ENCODE results near the gene SAMD8. TPM values are rescaled to one million over a fixed set of nuclear protein-coding genes. Genes with fewer than 3 reads are reported as not detected.

Gene SAMD8
- total RNA-seq, 3 donors from 2014 or later: 12.1 to 26.6 (median 13.6) TPM

DNA sequence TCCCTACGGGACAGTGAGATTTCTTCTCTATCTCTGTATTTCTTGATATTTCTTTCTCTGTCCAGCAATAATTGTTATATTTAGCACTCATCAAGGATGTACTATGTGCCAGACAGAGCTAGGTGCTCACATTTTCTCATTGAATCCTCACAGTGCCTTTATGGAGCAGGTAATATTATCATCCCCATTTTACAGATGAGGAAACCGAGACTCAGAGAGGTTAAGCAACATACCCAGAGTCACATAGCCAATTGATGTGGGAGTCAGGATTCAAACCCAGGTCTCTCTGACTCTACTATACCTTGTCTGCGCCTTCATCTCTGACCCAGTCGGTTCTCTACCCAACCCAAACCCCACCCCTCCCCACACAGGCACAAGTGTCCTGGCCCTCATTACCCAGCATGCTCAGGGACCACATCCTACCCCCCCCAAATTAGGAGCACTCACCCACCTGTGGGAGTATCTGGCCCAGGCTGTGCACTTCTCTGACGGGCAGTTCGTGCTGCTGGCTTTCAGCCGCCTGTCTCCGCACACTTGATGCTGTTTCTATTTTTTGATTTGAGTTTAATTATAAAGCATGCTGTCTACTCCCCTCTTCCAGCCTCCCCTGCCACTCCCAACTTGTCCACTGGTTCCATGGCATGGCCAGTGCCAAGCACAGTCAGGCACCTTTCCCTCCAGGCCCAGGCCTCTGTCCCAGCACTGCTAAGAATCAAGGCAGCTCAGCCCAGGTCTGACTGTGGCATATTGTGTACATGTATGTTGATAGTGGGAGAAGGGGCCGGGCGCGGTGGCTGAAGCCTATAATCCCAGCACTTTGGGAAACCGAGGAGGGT is 9.8 kb upstream of the SAMD8 start:
- Histone ChIP-seq H3K4me1 (ENCODE audit: low read depth) (no peaks in the 10 kb centered on the region), H3K9me3 (no peaks in the 10 kb centered on the region), H3K36me3 (ENCODE audit: low read depth) (no peaks in the 10 kb centered on the region), H3K4me3 (no peak overlapping the region)
- intact Hi-C loops (cut with DNase I, micrococcal nuclease): loop anchor here in 1 of 2 donors (5.0 kb wide), 1 partner anchor 834 kb away; no protein-coding TSS in a partner anchor
- no peak for DNase-seq
- no peak for TF ChIP-seq CTCF (IDR thresholded peaks at IDR 0.05)
- ATAC-seq: no peak

DNA sequence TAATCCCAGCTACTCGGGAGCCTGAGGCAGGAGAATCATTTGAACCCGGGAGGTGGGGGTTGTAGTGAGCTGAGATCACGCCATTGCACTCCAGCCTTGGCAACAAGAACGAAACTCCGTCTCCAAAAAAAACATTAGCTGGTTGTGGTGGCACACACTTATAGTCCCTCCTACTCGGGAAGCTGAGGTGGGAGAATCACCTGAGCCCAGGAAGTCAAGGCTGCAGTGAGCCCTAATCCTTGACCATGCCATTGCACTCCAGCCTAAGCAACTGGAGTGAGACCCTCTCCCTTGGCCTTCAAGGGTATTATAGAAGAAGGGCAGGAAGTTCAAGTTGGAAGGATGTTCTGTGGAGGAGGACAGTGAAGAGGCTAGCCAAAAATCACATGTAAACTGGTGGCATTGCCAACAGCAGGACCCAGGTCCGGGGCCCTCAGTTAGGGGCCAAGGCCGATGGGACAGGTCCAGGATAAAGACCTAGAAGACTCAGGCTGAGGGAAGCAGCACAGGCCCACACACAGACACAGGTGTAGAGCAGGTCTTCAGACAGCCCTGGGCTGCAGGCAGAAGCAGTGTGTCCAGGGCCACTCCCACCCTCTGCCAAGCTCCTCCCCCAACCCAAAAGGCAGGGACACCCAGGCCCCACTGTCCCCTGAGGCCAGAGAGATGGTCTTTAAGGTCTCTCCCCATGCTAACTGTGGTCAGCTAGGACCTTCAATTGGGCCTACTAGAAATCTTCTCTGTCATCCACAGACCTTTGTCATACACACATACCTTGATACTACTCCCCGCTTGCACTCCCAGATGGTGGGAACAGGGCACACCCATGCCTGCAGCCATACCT is 8.4 kb upstream of the SAMD8 start:
- no peak for TF ChIP-seq CTCF (IDR thresholded peaks at IDR 0.05)
- intact Hi-C loops (cut with DNase I, micrococcal nuclease): loop anchor here in 1 of 2 donors (5.0 kb wide), 1 partner anchor 836 kb away; no protein-coding TSS in a partner anchor
- no peak for DNase-seq

GRCh38 chr10:75103881-75104686 is 7.4 kb upstream of the SAMD8 start:
- no peaks in the 10 kb centered on the region for H3K4me1 ChIP-seq (ENCODE audit: low read depth)
- DNase-seq: no peak
- no peak overlapping the region for H3K4me3 ChIP-seq
- H3K9me3 ChIP-seq: no peaks in the 10 kb centered on the region
- no peak for TF ChIP-seq CTCF (IDR thresholded peaks at IDR 0.05)
- no peaks in the 10 kb centered on the region for H3K36me3 ChIP-seq (ENCODE audit: low read depth)
- no peak for ATAC-seq
- intact Hi-C loops (cut with DNase I, micrococcal nuclease): loop anchor here in 1 of 2 donors (5.0 kb wide), 1 partner anchor 837 kb away; no protein-coding TSS in a partner anchor

More for the DNA sequence above, 8.4 kb upstream of the SAMD8 start:
- Histone ChIP-seq H3K9me3 (no peaks in the 10 kb centered on the region), H3K4me1 (ENCODE audit: low read depth) (no peaks in the 10 kb centered on the region), H3K4me3 (no peak overlapping the region), H3K36me3 (ENCODE audit: low read depth) (no peaks in the 10 kb centered on the region)
- ATAC-seq: no peak

GRCh38 chr10:75104842-75105241 is 6.6 kb upstream of the SAMD8 start:
- Histone ChIP-seq H3K9me3 (no peaks in the 10 kb centered on the region), H3K4me3 (no peak overlapping the region), H3K4me1 (ENCODE audit: low read depth) (no peaks in the 10 kb centered on the region), H3K36me3 (ENCODE audit: low read depth) (no peaks in the 10 kb centered on the region)
- intact Hi-C loops (cut with DNase I, micrococcal nuclease): loop anchor here in 1 of 2 donors (5.0 kb wide), 1 partner anchor 838 kb away; no protein-coding TSS in a partner anchor
- TF ChIP-seq CTCF (IDR thresholded peaks at IDR 0.05): no peak
- DNase-seq: no peak
- no peak for ATAC-seq

GRCh38 chr10:75105576-75106197 is 5.8 kb upstream of the SAMD8 start:
- no peak overlapping the region for H3K4me3 ChIP-seq
- no peaks in the 10 kb centered on the region for H3K9me3 ChIP-seq
- no peak for TF ChIP-seq CTCF (IDR thresholded peaks at IDR 0.05)
- DNase-seq: no peak
- no peak for ATAC-seq
- intact Hi-C loops (cut with DNase I, micrococcal nuclease): no loop called here
- no peaks in the 10 kb centered on the region for H3K36me3 ChIP-seq (ENCODE audit: low read depth)
- peaks cover 1% of the 10 kb centered on the region for H3K4me1 ChIP-seq (ENCODE audit: low read depth)

Measured in mucosa of descending colon (tissue), 3 donors.